ENCODE data around the gene JADE3. TPM values are rescaled to one million over a fixed set of nuclear protein-coding genes. Genes with fewer than 3 reads are reported as not detected.

JADE3 gene
- total and polyA plus RNA-seq, 2 donors (not counting 1 experiment from before 2014, with no cell fraction given): 5.1 to 5.3 TPM

DNA sequence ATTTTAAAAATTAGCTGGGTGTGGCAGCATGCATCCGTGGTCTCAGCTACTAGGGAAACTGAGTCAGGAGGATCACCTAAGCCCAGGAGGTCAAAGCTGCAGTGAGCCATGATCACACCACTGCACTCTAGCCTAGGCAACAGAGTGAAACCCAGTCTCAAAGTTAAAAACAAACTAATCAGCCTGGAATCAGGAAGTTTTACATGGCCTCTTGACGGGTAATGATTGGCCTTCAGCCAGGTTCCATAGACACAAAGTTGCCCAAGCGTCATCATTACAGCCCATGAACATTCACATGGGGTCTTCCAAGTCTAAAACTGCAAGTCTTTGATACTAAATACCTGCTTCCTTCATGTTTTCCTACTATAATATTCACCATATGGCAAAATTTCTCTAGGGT lies 156.0 kb downstream of the JADE3 start:
- no peak for DNase-seq (ENCODE audit: low read depth in 2 of 2)
- Histone ChIP-seq H3K79me2 (ENCODE audit: control insufficient read depth, insufficient read depth, low read length) (no peaks in the 10 kb centered on the region), H3K4me2 (ENCODE audit: extremely low read depth, insufficient read depth, low read length) (no peak overlapping the region), H3K4me1 (ENCODE audit: control insufficient read depth, extremely low read depth, insufficient read depth, low read length) (no peaks in the 10 kb centered on the region), H3K4me3 (replicated peaks in 1 of 4; ENCODE audit: control extremely low read depth in 1 of 4, insufficient read depth in 1 of 4, low read depth in 3 of 4, low read length in 4 of 4) (no peak overlapping the region), H3K36me3 (ENCODE audit: control insufficient read depth, insufficient read depth, low read length) (no peaks in the 10 kb centered on the region), H3K9me3 (ENCODE audit: control insufficient read depth, insufficient read depth, low read depth, low read length) (no peaks in the 10 kb centered on the region), H2AFZ (ENCODE audit: low read length) (no peak overlapping the region), H3K9ac (ENCODE audit: insufficient read depth, low read length) (no peak overlapping the region), H3K27me3 (ENCODE audit: control insufficient read depth, insufficient read depth, low read length) (no peaks in the 10 kb centered on the region), H3K27ac (ENCODE audit: insufficient read depth, low read length) (no peak overlapping the region), H4K20me1 (ENCODE audit: control insufficient read depth, extremely low read depth, insufficient read depth, low read length) (no peaks in the 10 kb centered on the region)
- TF ChIP-seq, protein P1, sequence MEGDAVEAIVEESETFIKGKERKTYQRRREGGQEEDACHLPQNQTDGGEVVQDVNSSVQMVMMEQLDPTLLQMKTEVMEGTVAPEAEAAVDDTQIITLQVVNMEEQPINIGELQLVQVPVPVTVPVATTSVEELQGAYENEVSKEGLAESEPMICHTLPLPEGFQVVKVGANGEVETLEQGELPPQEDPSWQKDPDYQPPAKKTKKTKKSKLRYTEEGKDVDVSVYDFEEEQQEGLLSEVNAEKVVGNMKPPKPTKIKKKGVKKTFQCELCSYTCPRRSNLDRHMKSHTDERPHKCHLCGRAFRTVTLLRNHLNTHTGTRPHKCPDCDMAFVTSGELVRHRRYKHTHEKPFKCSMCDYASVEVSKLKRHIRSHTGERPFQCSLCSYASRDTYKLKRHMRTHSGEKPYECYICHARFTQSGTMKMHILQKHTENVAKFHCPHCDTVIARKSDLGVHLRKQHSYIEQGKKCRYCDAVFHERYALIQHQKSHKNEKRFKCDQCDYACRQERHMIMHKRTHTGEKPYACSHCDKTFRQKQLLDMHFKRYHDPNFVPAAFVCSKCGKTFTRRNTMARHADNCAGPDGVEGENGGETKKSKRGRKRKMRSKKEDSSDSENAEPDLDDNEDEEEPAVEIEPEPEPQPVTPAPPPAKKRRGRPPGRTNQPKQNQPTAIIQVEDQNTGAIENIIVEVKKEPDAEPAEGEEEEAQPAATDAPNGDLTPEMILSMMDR (conservative IDR thresholded peaks at IDR 0.05 in 1 of 2, IDR thresholded peaks at IDR 0.05 in 1 of 2; ENCODE audit: low read depth in 1 of 2, low read length in 2 of 2): no peak
- no peak for TF ChIP-seq EZH2 (IDR thresholded peaks at IDR 0.05; ENCODE audit: low read length, missing control alignments)

- Histone ChIP-seq H4K20me1 (ENCODE audit: control insufficient read depth, extremely low read depth, insufficient read depth, low read length) (no peaks in the 10 kb centered on the region), H2AFZ (ENCODE audit: low read length) (no peak overlapping the region), H3K9me3 (ENCODE audit: control insufficient read depth, insufficient read depth, low read depth, low read length) (no peaks in the 10 kb centered on the region), H3K4me2 (ENCODE audit: extremely low read depth, insufficient read depth, low read length) (no peak overlapping the region), H3K79me2 (ENCODE audit: control insufficient read depth, insufficient read depth, low read length) (no peaks in the 10 kb centered on the region), H3K9ac (ENCODE audit: insufficient read depth, low read length) (no peak overlapping the region), H3K36me3 (ENCODE audit: control insufficient read depth, insufficient read depth, low read length) (no peaks in the 10 kb centered on the region), H3K4me3 (replicated peaks in 1 of 4; ENCODE audit: control extremely low read depth in 1 of 4, insufficient read depth in 1 of 4, low read depth in 3 of 4, low read length in 4 of 4) (no peak overlapping the region), H3K4me1 (ENCODE audit: control insufficient read depth, extremely low read depth, insufficient read depth, low read length) (no peaks in the 10 kb centered on the region), H3K27ac (ENCODE audit: insufficient read depth, low read length) (no peak overlapping the region), H3K27me3 (ENCODE audit: control insufficient read depth, insufficient read depth, low read length) (no peaks in the 10 kb centered on the region)
- TF ChIP-seq, protein P1 (conservative IDR thresholded peaks at IDR 0.05 in 1 of 2, IDR thresholded peaks at IDR 0.05 in 1 of 2; ENCODE audit: low read depth in 1 of 2, low read length in 2 of 2): no peak
- no peak for TF ChIP-seq EZH2 (IDR thresholded peaks at IDR 0.05; ENCODE audit: low read length, missing control alignments)
- DNase-seq (ENCODE audit: low read depth in 2 of 2): no peak
These were observed 156.5 kb downstream of the JADE3 start for GRCh38 chrX:47068720-47069119.

GRCh38 chrX:47078129-47079043 lies 166.2 kb downstream of the JADE3 start, which contains the start of gene RGN:
RGN (plus strand) TSS chrX:47078443; CDS start chrX:47081145, 2,702 bp downstream.
- DNase-seq (ENCODE audit: low read depth in 2 of 2): peak in 1 of 2 donors; percentile 12
- peak within 1 kb of the TSS; percentile 49 for H2AFZ ChIP-seq (ENCODE audit: low read length)
- no peaks in the 10 kb centered on the region for H3K27me3 ChIP-seq (ENCODE audit: control insufficient read depth, insufficient read depth, low read length)
- peak within 1 kb of the TSS; percentile 71 for H3K4me2 ChIP-seq (ENCODE audit: extremely low read depth, insufficient read depth, low read length)
- no peaks in the 10 kb centered on the region for H3K79me2 ChIP-seq (ENCODE audit: control insufficient read depth, insufficient read depth, low read length)
- H3K4me1 ChIP-seq (ENCODE audit: control insufficient read depth, extremely low read depth, insufficient read depth, low read length): peaks cover 2% of the 10 kb centered on the region
- H4K20me1 ChIP-seq (ENCODE audit: control insufficient read depth, extremely low read depth, insufficient read depth, low read length): no peaks in the 10 kb centered on the region
- TF ChIP-seq, protein P1 (conservative IDR thresholded peaks at IDR 0.05 in 1 of 2, IDR thresholded peaks at IDR 0.05 in 1 of 2; ENCODE audit: low read depth in 1 of 2, low read length in 2 of 2): no peak
- TF ChIP-seq EZH2 (IDR thresholded peaks at IDR 0.05; ENCODE audit: low read length, missing control alignments): no peak
- peak within 1 kb of the TSS; percentile 53 for H3K9ac ChIP-seq (ENCODE audit: insufficient read depth, low read length)
- H3K9me3 ChIP-seq (ENCODE audit: control insufficient read depth, insufficient read depth, low read depth, low read length): no peaks in the 10 kb centered on the region
- peak within 1 kb of the TSS; percentile 6 to 53 (median 28) for H3K4me3 ChIP-seq (replicated peaks in 1 of 4; ENCODE audit: control extremely low read depth in 1 of 4, insufficient read depth in 1 of 4, low read depth in 3 of 4, low read length in 4 of 4)
- peak within 1 kb of the TSS; percentile 27 for H3K27ac ChIP-seq (ENCODE audit: insufficient read depth, low read length)
- no peaks in the 10 kb centered on the region for H3K36me3 ChIP-seq (ENCODE audit: control insufficient read depth, insufficient read depth, low read length)

Measured in fibroblast of lung (primary cell).